CD4-positive, alpha-beta T cell treated with Interleukin-17A for 1 hour (primary cell): ENCODE results near the gene PHLPP2.

Experiments used
- DNase-seq: peaks from one replicate; pipeline ENCODE4 v3.0.0-alpha.2; 2020

Gene PHLPP2

DNA sequence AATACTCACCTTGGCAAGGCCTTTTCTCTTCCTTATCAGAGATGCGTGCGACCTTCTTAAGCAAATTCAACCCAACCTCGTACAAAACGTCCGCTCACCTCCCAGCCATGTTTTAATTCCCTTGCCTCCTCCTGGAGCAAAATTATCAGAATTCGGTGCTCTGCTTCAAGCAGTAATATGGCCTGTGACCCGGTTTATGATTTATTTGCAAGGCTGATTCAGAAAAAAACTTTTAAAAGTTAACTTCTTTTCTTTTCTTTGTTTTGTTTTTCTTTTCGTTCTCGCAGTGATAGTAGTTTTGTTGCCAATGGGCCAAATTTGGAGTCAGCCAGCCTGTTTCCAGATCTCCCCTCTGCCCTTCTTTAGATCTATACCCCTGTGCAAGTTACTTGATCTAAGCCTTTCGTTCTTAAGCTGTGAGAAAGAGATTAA is at the start of gene PHLPP2:
Gene PHLPP2 (minus strand): TSS at position 382 of the 432 bp plus-strand sequence. CDS start 9,906 bp downstream, outside the sequence.
- no peak for DNase-seq

GRCh38 chr16:71771571-71771970 is 47.1 kb upstream of the PHLPP2 start:
- no peak for DNase-seq

- no peak for DNase-seq
Measured at GRCh38 chr16:71769222-71769621, 44.7 kb upstream of the PHLPP2 start.

GRCh38 chr16:71767060-71767900 is 42.8 kb upstream of the PHLPP2 start:
- DNase-seq, result no peak

- DNase-seq, result no peak
Measured at GRCh38 chr16:71762186-71762585, 37.7 kb upstream of the PHLPP2 start.

GRCh38 chr16:71761097-71761496 is 36.6 kb upstream of the PHLPP2 start:
- no peak for DNase-seq

- no peak for DNase-seq
Measured at GRCh38 chr16:71758293-71758760, 33.8 kb upstream of the PHLPP2 start.

- no peak for DNase-seq
Measured at GRCh38 chr16:71754652-71755051, 30.2 kb upstream of the PHLPP2 start.

GRCh38 chr16:71754108-71754507 is 29.6 kb upstream of the PHLPP2 start:
- DNase-seq, result no peak

DNA sequence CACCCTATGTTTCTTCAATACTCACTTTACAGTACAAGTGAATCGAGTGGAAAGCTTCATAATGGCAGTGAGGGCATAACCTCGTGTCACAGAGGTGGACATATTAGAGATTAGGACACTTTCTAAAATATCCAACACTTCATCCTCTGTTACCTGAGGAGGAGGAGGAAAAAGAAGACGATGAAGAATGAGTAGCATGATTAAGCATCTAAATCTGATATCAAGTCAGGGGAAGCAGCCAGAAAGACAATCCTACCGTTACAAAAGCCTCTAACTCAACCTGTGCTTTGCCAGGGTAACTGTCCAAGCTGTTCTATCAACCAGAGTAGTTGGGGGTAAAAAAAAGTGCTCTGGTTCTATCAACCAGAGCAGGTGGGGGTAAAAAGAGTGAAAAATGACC is 23.7 kb upstream of the PHLPP2 start:
- DNase-seq, result no peak

- DNase-seq, result peak; percentile 65
Measured at GRCh38 chr16:71746442-71747046, 22.0 kb upstream of the PHLPP2 start.

DNA sequence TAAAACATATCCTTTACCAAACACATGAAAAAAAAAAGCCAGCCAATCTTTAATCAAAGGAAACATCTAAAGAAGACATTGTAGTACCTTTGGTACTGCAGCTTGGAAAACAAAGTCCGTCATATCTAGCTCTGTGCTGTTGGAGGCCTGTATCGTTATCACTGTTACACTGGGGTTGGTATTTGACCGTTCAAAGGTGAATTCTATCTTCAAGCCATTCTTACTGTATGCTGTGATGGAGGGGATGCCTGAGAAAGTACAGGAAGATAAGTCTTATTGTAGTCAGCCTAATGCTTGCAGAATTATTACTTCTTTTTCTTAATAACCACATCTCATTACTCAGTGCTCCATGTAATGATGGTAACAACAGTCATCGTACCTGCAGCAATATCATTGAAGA is 14.4 kb upstream of the PHLPP2 start:
- no peak for DNase-seq

DNA sequence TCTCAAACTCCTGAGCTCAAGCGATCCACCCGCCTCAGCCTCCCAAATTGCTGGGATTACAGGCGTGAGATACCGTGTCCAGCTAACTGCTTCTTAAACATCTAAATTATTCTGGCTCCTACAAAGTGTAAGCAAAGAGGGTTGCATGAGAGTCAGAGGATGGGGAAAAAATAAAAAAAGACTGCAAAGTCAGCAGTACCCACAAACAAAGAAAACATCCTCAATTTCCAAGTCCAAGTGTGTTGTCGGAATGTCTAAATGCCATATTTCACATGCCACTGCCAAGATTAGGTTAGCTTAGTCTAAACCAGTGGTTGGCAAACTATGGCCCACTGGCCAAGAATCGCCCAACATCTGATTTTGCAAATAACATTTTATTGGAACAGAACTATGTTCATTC is 13.0 kb upstream of the PHLPP2 start:
- DNase-seq, result no peak

- no peak for DNase-seq
Measured at GRCh38 chr16:71734511-71734910, 10.0 kb upstream of the PHLPP2 start.

GRCh38 chr16:71732587-71732986 is 8.1 kb upstream of the PHLPP2 start:
- no peak for DNase-seq

DNA sequence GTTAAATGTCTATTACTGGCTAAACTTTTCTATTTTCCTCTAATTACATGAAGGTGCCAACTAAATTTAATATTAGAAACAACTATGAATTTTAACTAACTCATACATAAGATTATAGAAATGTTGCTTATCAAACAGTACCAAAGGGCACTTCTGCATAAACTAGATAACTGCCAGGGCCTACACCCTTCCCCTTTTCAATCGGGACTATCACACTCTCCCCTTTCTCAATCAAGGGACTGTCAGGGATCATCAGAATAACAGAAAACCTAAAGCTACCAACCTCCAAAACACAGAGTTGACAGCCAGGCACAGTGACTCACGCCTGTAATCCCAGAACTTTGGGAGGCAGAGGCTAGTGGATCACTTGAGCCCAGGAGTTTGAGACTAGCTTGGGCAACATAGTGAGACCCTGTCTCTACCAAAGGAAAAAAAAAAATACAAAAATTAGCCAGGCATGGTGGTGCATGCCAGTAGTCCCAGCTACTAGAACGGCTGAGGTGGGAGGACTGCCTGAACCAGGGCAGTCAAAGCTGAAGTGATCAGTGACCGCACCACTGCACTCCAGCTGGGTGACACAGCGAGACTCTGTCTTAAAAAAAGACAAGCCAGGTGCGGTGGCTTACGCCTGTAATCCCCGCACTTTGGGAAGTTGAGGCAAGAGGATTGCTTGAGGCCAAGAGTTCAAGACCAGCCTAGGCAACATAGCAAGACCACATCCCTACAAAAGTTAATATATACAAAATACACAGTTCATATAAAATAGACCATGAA is 3.2 kb upstream of the PHLPP2 start:
- DNase-seq, result no peak

GRCh38 chr16:71726476-71727315 is 2.2 kb upstream of the PHLPP2 start:
- no peak for DNase-seq

- peak; percentile 83 for DNase-seq
Measured at GRCh38 chr16:71723537-71724319, 773 bp downstream of the PHLPP2 start.

- DNase-seq, result peak; percentile 58
Measured at GRCh38 chr16:71722801-71723536, 1.5 kb downstream of the PHLPP2 start.

- no peak for DNase-seq
Measured at GRCh38 chr16:71721066-71721740, 3.3 kb downstream of the PHLPP2 start.
